NB4 (cell line): ENCODE results near the gene C12orf75.

Experiments used
- CTCF ChIP-seq: IDR thresholded peaks from one replicate; pipeline ENCODE4 v1.5.1; 2012; ENCODE audit warnings: low read depth, low read length
- MAX ChIP-seq: IDR thresholded peaks from 2 replicates; pipeline ENCODE4 v1.6.1; 2011; ENCODE audit warnings: low read depth, low read length
- MYC ChIP-seq: IDR thresholded peaks from 2 replicates; pipeline ENCODE4 v1.6.1; 2011; ENCODE audit warnings: low read depth, low read length
- POLR2A ChIP-seq: IDR thresholded peaks from 2 replicates; pipeline ENCODE4 v1.6.1; 2011; ENCODE audit warnings: mild to moderate bottlenecking; ENCODE audit not compliant: insufficient read length; ENCODE audit errors: extremely low read depth

GRCh38 chr12:105322070-105322469 lies 8.4 kb upstream of the C12orf75 start:
- no peak for TF ChIP-seq CTCF
- no peak for TF ChIP-seq POLR2A
- TF ChIP-seq MYC: no peak
- no peak for TF ChIP-seq MAX
